OCI-LY3 (cell line): Measurements from ENCODE around the gene LMBR1.

Experiments used
- H2AFZ ChIP-seq: fragments of 200-600, 300-600 bp; shearing (Covaris generic); 2 replicates; pipeline ENCODE4 v1.6.0; 2014; ENCODE audit warnings: antibody characterized with exemption, low read depth, low read length
- H3K27ac ChIP-seq: fragments of 200-600, 300-600 bp; sonication (generic); 2 replicates; pipeline ENCODE4 v1.5.1; 2014; ENCODE audit warnings: mild to moderate bottlenecking, low read length, moderate library complexity, mixed read lengths
- H3K27me3 ChIP-seq: fragments of 200-600, 300-600 bp; sonication (generic); 2 replicates; pipeline ENCODE4 v1.6.1; 2014; ENCODE audit warnings: low read depth, low read length, mixed read lengths
- H3K36me3 ChIP-seq: fragments of 200-600, 300-600 bp; sonication (generic); replicated peaks from 2 replicates; pipeline ENCODE3; 2014; ENCODE audit warnings: low read depth, low read length, mixed read lengths
- H3K4me1 ChIP-seq: fragments of 300-600, 200-600 bp; sonication (generic); 2 replicates; pipeline ENCODE4 v1.6.1; 2014; ENCODE audit warnings: low read length, mixed read lengths
- H3K4me2 ChIP-seq: fragments of 200-600, 300-600 bp; sonication (generic); 2 replicates; pipeline ENCODE4 v1.6.1; 2014; ENCODE audit warnings: low read length, mixed read lengths
- H3K4me3 ChIP-seq: fragments of 300-600, 200-600 bp; sonication (generic); 2 replicates; pipeline ENCODE4 v1.5.1; 2014; ENCODE audit warnings: antibody characterized with exemption, mild to moderate bottlenecking, low read length, moderate library complexity
- H3K79me2 ChIP-seq: fragments of 300-600, 200-600 bp; shearing (Covaris generic); 2 replicates; pipeline ENCODE4 v1.6.1; 2014; ENCODE audit warnings: mild to moderate bottlenecking, low read length, mixed read lengths
- H3K9ac ChIP-seq: fragments of 300-600, 200-600 bp; shearing (Covaris generic); 2 replicates; pipeline ENCODE4 v1.6.0; 2014; ENCODE audit warnings: mild to moderate bottlenecking, low read length, moderate library complexity
- H3K9me3 ChIP-seq: fragments of 200-600, 300-600 bp; shearing (Covaris generic); 2 replicates; pipeline ENCODE4 v1.6.1; 2014; ENCODE audit warnings: low read length, mixed read lengths; ENCODE audit not compliant: insufficient read depth
- H4K20me1 ChIP-seq: fragments of 200-600, 300-600 bp; sonication (generic); 2 replicates; pipeline ENCODE4 v1.6.1; 2016; ENCODE audit warnings: low read length, mixed read lengths; ENCODE audit not compliant: insufficient read depth
- CTCF ChIP-seq: fragments of 200-600, 300-600 bp; sonication (generic); IDR thresholded peaks from 2 replicates; pipeline ENCODE4 v1.5.1; 2014; ENCODE audit warnings: antibody characterized with exemption, low read length, low read depth
- EZH2phosphoT487 ChIP-seq: fragments of 200-600 bp; shearing (Covaris generic); IDR thresholded peaks from 2 replicates; pipeline ENCODE4 v1.6.1; 2018; ENCODE audit warnings: antibody characterized with exemption, mixed run types, low read depth

The LMBR1 gene

DNA sequence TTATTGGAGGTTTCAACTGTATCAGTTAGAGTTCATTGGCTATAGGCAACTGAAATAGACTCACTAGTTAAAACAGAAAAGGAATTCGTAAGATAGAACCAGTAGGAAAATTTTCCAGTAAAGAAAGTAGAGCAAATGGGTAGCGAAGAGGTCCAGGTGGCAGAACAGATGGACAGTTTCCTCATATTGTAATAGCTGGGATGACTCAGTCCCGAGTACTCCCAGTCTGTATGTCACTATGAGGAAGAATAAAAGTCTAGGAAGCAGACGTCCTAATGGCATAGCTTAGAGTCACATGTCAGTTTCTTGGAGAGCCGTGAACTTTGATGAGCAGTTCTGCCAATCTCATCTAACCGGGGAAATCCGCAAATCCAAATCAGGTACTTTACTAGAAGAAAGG is 157.1 kb downstream of the LMBR1 start:
- H3K9ac ChIP-seq, result no peak overlapping the region
- H3K4me3 ChIP-seq, result no peak overlapping the region
- no peak overlapping the region for H3K4me2 ChIP-seq
- no peaks in the 10 kb centered on the region for H3K27me3 ChIP-seq
- H3K4me1 ChIP-seq, result no peaks in the 10 kb centered on the region
- H4K20me1 ChIP-seq, result no peaks in the 10 kb centered on the region
- no peaks in the 10 kb centered on the region for H3K79me2 ChIP-seq
- TF ChIP-seq EZH2phosphoT487 (no peak), CTCF (no peak)
- H3K9me3 ChIP-seq, result peaks cover 4% of the 10 kb centered on the region
- H2AFZ ChIP-seq, result no peak overlapping the region
- H3K27ac ChIP-seq, result no peak overlapping the region
- peaks cover 40% of the 10 kb centered on the region for H3K36me3 ChIP-seq

DNA sequence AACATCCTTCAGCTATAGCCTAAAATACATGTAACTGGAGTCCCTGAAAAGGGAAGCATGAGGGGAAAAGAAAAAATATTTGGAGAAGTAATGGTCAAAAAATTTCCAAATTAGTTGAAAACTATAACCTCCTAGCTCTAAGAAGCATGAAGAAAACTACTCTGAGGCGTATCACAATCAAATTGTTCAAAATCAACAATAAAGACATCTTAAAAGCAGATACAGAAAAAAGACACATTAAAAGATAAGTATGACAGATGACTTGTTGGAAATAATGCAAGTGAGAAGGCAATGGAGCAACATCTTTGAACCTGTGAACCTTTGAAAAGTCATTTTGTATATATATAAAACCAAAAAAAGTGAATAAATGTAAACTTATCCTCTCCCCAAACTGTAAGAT is 159.3 kb downstream of the LMBR1 start:
- peaks cover 40% of the 10 kb centered on the region for H3K36me3 ChIP-seq
- no peak overlapping the region for H3K4me3 ChIP-seq

DNA sequence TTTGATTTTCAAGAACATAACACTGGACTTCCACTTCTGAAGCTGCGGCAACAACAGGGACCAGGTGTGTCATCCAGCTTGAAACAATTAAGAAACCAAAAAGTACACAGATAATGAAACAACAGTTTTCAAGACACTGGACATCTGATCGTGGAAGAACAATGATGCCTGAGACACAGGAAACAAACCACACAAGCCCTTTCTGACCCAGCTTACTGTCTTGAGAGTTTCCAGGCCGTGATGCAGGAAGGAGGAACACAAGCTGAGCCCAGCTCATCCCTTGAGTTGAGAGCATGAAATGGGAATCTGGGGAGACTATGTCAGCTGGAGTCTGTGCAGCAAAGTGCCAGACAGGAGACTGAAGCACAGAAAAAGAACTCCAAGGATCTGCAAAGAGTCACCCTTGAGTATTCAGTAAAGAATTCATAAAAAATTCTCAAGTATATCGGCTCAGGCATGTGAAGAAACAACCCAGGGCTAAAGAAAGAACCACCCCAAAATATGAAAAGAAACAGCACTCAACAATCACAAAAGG is 160.8 kb downstream of the LMBR1 start:
- no peaks in the 10 kb centered on the region for H4K20me1 ChIP-seq
- H3K27ac ChIP-seq, result no peak overlapping the region
- H3K36me3 ChIP-seq, result peaks cover 40% of the 10 kb centered on the region
- no peak for TF ChIP-seq EZH2phosphoT487
- TF ChIP-seq CTCF, result no peak
- no peaks in the 10 kb centered on the region for H3K4me1 ChIP-seq
- H2AFZ ChIP-seq, result no peak overlapping the region
- no peak overlapping the region for H3K4me2 ChIP-seq
- no peak overlapping the region for H3K9ac ChIP-seq
- H3K9me3 ChIP-seq, result peaks cover 4% of the 10 kb centered on the region
- H3K27me3 ChIP-seq, result no peaks in the 10 kb centered on the region
- no peaks in the 10 kb centered on the region for H3K79me2 ChIP-seq
- no peak overlapping the region for H3K4me3 ChIP-seq

More for the DNA sequence above, 159.3 kb downstream of the LMBR1 start:
- Histone ChIP-seq H4K20me1 (no peaks in the 10 kb centered on the region), H3K9me3 (peaks cover 4% of the 10 kb centered on the region), H3K27me3 (no peaks in the 10 kb centered on the region), H3K79me2 (no peaks in the 10 kb centered on the region), H3K4me2 (no peak overlapping the region), H3K27ac (no peak overlapping the region), H3K4me1 (no peaks in the 10 kb centered on the region), H3K9ac (no peak overlapping the region), H2AFZ (no peak overlapping the region)
- TF ChIP-seq EZH2phosphoT487 (no peak), CTCF (no peak)

DNA sequence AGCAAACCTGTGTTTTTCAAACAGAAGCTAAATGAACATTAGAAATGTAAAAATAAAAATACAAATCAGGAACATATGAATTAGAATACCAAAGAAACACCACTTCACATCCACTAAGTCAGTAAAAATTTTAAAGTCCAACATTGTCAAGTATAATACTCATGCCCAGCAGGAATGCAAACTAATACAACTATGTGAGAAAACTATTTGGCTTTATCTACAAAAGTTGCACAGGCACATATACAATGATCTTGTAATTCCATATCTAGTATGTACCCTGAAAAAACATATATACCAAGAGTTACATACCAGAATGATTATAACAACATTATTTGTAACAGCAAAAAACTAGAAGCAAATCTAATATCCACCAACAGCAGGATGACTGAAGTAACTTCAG is 161.3 kb downstream of the LMBR1 start:
- H3K27me3 ChIP-seq, result no peaks in the 10 kb centered on the region
- no peak overlapping the region for H3K4me3 ChIP-seq
- TF ChIP-seq CTCF, result no peak
- TF ChIP-seq EZH2phosphoT487, result no peak
- no peaks in the 10 kb centered on the region for H4K20me1 ChIP-seq
- H3K79me2 ChIP-seq, result no peaks in the 10 kb centered on the region
- no peaks in the 10 kb centered on the region for H3K4me1 ChIP-seq
- peaks cover 40% of the 10 kb centered on the region for H3K36me3 ChIP-seq
- H3K27ac ChIP-seq, result no peak overlapping the region
- H3K9me3 ChIP-seq, result peaks cover 4% of the 10 kb centered on the region
- H3K4me2 ChIP-seq, result no peak overlapping the region
- H2AFZ ChIP-seq, result no peak overlapping the region
- H3K9ac ChIP-seq, result no peak overlapping the region
